ENCODE data around the gene SKP1. TPM values are rescaled to one million over a fixed set of nuclear protein-coding genes. Genes with fewer than 3 reads are reported as not detected.

SKP1 gene
- total RNA-seq, 4 donors from 2014 or later, result 32.6 to 224 (median 170) TPM

GRCh38 chr5:134203630-134204029 lies 26.9 kb upstream of the SKP1 start:
- intact Hi-C loops (cut with DNase I; ENCODE audit: low total_unique reads) (no loop called here), in situ Hi-C loops (cut with MboI; ENCODE audit: low pct_ligation_motif_present in 1 of 4, low pct_unique_long_range_greater_than_20kb in 1 of 4, low sequenced_read_pairs in 3 of 4) (no loop called here)
- no peak overlapping the region for H3K4me3 ChIP-seq
- no peak overlapping the region for H3K27ac ChIP-seq
- WGBS, 2 donors (ENCODE audit: low coverage in 1 of 2), result 100% methylated on average over 1 to 3 of the region's 3 CpGs
- H3K36me3 ChIP-seq, result peaks cover 0 to 34% (median 17%) of the 10 kb centered on the region in 4 donors
- no peaks in the 10 kb centered on the region for H3K9me3 ChIP-seq
- H3K27me3 ChIP-seq, result no peaks in the 10 kb centered on the region
- TF ChIP-seq, protein P1, sequence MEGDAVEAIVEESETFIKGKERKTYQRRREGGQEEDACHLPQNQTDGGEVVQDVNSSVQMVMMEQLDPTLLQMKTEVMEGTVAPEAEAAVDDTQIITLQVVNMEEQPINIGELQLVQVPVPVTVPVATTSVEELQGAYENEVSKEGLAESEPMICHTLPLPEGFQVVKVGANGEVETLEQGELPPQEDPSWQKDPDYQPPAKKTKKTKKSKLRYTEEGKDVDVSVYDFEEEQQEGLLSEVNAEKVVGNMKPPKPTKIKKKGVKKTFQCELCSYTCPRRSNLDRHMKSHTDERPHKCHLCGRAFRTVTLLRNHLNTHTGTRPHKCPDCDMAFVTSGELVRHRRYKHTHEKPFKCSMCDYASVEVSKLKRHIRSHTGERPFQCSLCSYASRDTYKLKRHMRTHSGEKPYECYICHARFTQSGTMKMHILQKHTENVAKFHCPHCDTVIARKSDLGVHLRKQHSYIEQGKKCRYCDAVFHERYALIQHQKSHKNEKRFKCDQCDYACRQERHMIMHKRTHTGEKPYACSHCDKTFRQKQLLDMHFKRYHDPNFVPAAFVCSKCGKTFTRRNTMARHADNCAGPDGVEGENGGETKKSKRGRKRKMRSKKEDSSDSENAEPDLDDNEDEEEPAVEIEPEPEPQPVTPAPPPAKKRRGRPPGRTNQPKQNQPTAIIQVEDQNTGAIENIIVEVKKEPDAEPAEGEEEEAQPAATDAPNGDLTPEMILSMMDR (IDR thresholded peaks at IDR 0.05), result no peak
- TF ChIP-seq POLR2A (IDR thresholded peaks at IDR 0.05) (no peak), POLR2AphosphoS5 (IDR thresholded peaks at IDR 0.05) (no peak), EP300 (IDR thresholded peaks at IDR 0.05; ENCODE audit: low read depth) (no peak)
- H3K4me1 ChIP-seq, result peaks cover 0 to under 1% (median under 1%) of the 10 kb centered on the region in 4 donors
- DNase-seq, result no peak

- WGBS, 2 donors (ENCODE audit: low coverage in 1 of 2), result 68 to 72% methylated on average over 5 of the region's 5 CpGs
- no peak overlapping the region for H3K4me3 ChIP-seq
- no peak overlapping the region for H3K27ac ChIP-seq
- TF ChIP-seq EP300 (IDR thresholded peaks at IDR 0.05; ENCODE audit: low read depth) (no peak), POLR2AphosphoS5 (IDR thresholded peaks at IDR 0.05) (no peak), POLR2A (IDR thresholded peaks at IDR 0.05) (no peak)
- TF ChIP-seq, protein P1 (IDR thresholded peaks at IDR 0.05), result no peak
- in situ Hi-C loops (cut with MboI; ENCODE audit: low pct_ligation_motif_present in 1 of 4, low pct_unique_long_range_greater_than_20kb in 1 of 4, low sequenced_read_pairs in 3 of 4) (loop anchor here in 2 of 4 donors (25.0 kb wide), 2 partner anchors 367 to 392 kb away; no protein-coding TSS in a partner anchor), intact Hi-C loops (cut with DNase I; ENCODE audit: low total_unique reads) (no loop called here)
- H3K36me3 ChIP-seq, result peaks cover 0 to 51% (median 21%) of the 10 kb centered on the region in 4 donors
- H3K27me3 ChIP-seq, result no peaks in the 10 kb centered on the region
- no peaks in the 10 kb centered on the region for H3K9me3 ChIP-seq
- DNase-seq, result no peak
- H3K4me1 ChIP-seq, result no peaks in the 10 kb centered on the region
Measured at GRCh38 chr5:134195666-134196065, 18.9 kb upstream of the SKP1 start.

- Histone ChIP-seq H3K4me1 (no peaks in the 10 kb centered on the region), H3K27ac (no peak overlapping the region), H3K4me3 (no peak overlapping the region), H3K9me3 (no peaks in the 10 kb centered on the region), H3K36me3 (no peaks in the 10 kb centered on the region), H3K27me3 (no peaks in the 10 kb centered on the region)
- TF ChIP-seq POLR2AphosphoS5 (IDR thresholded peaks at IDR 0.05) (no peak), EP300 (IDR thresholded peaks at IDR 0.05; ENCODE audit: low read depth) (no peak), POLR2A (IDR thresholded peaks at IDR 0.05) (no peak)
- TF ChIP-seq, protein P1 (IDR thresholded peaks at IDR 0.05), result no peak
- DNase-seq, result no peak
- 73 to 90% methylated on average over 3 of the region's 3 CpGs for WGBS, 2 donors (ENCODE audit: low coverage in 1 of 2)
- in situ Hi-C loops (cut with MboI; ENCODE audit: low pct_ligation_motif_present in 1 of 4, low pct_unique_long_range_greater_than_20kb in 1 of 4, low sequenced_read_pairs in 3 of 4), result loop anchor here (5.0 to 25.0 kb wide), 5 partner anchors 96 to 398 kb away; no protein-coding TSS in a partner anchor
- intact Hi-C loops (cut with DNase I; ENCODE audit: low total_unique reads), result no loop called here
Measured at GRCh38 chr5:134189031-134189430, 12.3 kb upstream of the SKP1 start.

GRCh38 chr5:134188092-134188491 lies 11.3 kb upstream of the SKP1 start:
- Histone ChIP-seq H3K9me3 (no peaks in the 10 kb centered on the region), H3K36me3 (no peaks in the 10 kb centered on the region), H3K27me3 (no peaks in the 10 kb centered on the region), H3K27ac (no peak overlapping the region), H3K4me3 (no peak overlapping the region), H3K4me1 (no peaks in the 10 kb centered on the region)
- intact Hi-C loops (cut with DNase I; ENCODE audit: low total_unique reads), result no loop called here
- TF ChIP-seq, protein P1 (IDR thresholded peaks at IDR 0.05), result no peak
- TF ChIP-seq POLR2A (IDR thresholded peaks at IDR 0.05) (no peak), EP300 (IDR thresholded peaks at IDR 0.05; ENCODE audit: low read depth) (no peak), POLR2AphosphoS5 (IDR thresholded peaks at IDR 0.05) (no peak)
- 88% methylated on average over 1 of the region's 1 CpG for WGBS, 2 donors (ENCODE audit: low coverage in 1 of 2)
- no peak for DNase-seq
- in situ Hi-C loops (cut with MboI; ENCODE audit: low pct_ligation_motif_present in 1 of 4, low pct_unique_long_range_greater_than_20kb in 1 of 4, low sequenced_read_pairs in 3 of 4), result loop anchor here (5.0 to 25.0 kb wide), 5 partner anchors 97 to 399 kb away; no protein-coding TSS in a partner anchor

Data from transverse colon (tissue), 4 donors.